ENCODE data around the gene PCSK5. TPM values are rescaled to one million over a fixed set of nuclear protein-coding genes. Genes with fewer than 3 reads are reported as not detected.

PCSK5 gene
- total RNA-seq, 2 experiments from 2014 or later, result 0.76 TPM; not detected in 1

DNA sequence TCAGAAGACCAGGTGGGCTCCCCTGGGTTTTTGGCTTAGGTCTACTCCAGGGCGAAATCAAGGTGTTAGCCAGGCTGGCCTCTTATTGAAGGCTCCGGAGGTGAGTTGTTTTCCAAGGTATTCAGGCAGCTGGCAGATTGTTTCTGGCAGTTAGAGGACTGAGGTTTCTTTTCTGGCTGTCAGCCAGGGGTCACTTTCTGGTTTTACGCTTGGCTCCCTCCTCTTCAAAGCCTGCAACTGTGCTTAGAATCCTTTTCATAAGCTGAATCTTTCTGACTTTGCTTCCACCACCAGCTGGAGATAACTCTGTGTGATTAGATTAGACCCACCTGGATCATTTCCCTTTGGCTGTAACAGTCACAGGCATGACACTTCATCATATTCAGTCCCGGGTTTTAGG is 479.1 kb downstream of the PCSK5 start:
- TF ChIP-seq EZH2phosphoT487 (IDR thresholded peaks at IDR 0.05; ENCODE audit: borderline replicate concordance, low read depth, low read length) (no peak), CTCF (conservative IDR thresholded peaks at IDR 0.05; ENCODE audit: low read length) (no peak)
- ChIA-PET POLR2A (interaction anchor here (0.6 to 9.6 kb wide), 10 partner anchors 10 to 407 kb away, joined by 3 to 74 read pairs (median 5); partner anchors contain the start of gene RFK), CTCF (ENCODE audit: unreplicated experiment) (interaction anchor here (1.3 kb wide), 1 partner anchor 24 kb away, joined by 6 read pairs; the partner anchor contains the start of gene RFK)
- Histone ChIP-seq H3K9me3 (ENCODE audit: low read length) (no peaks in the 10 kb centered on the region), H3K4me2 (ENCODE audit: low read length) (peak overlapping the region; percentile 63), H3K4me3 (ENCODE audit: low read depth, low read length, poor library complexity, severe bottlenecking) (peak overlapping the region; percentile 19), H3K27ac (ENCODE audit: low read depth, low read length, poor library complexity, severe bottlenecking) (peak overlapping the region; percentile 88), H3K79me2 (ENCODE audit: insufficient read depth, low read depth, low read length) (no peaks in the 10 kb centered on the region), H3K9me2 (ENCODE audit: insufficient read depth, low read length) (no peaks in the 10 kb centered on the region), H2AFZ (ENCODE audit: low read length) (peak overlapping the region; percentile 54; the same call in 1 of the 2 replicates), H3K36me3 (ENCODE audit: insufficient read depth, low read length) (no peaks in the 10 kb centered on the region), H3K4me1 (ENCODE audit: insufficient read depth, low read length, poor library complexity, severe bottlenecking) (peaks cover 63% of the 10 kb centered on the region), H4K20me1 (ENCODE audit: insufficient read depth, low read length) (no peaks in the 10 kb centered on the region)
- BruUV-seq (replicated peaks), result no TSS peak
- intact Hi-C loops (cut with micrococcal nuclease; ENCODE audit: unreplicated experiment), result loop anchor here (1.0 kb wide), 1 partner anchor 24 kb away; no protein-coding TSS in a partner anchor
- peak; percentile 86 for DNase-seq (ENCODE audit: low spot score)

DNA sequence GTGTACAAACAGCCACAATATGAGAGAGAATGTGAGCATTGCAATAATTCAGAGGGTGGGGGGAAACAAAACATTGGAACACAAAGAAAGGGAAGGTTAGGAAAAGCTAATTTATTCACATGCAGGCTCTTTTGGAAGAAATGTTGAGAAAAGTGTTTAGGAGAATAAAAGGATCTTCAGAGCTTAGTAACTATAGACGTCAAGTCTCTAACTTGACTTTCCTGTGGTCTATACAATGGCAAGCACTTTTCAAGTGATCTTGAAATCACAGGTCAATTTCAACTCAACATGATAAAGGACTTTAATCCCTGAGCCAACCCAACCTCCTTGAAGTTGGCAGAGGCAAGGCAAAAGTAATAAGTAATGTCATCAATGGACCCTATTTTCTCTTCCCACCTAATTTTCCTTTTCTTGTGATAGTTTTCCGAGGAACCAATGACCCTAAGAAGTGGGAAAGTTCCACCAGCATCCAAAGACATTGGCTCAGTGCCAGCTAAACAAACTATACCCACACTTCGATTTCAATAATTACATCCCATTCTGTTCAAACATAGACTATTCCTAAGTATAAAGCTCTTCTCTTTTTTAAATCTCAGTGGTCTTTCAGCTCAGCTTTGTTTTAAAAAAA is 480.0 kb downstream of the PCSK5 start:
- TF ChIP-seq EZH2phosphoT487 (IDR thresholded peaks at IDR 0.05; ENCODE audit: borderline replicate concordance, low read depth, low read length), result no peak
- no peak for TF ChIP-seq CTCF (conservative IDR thresholded peaks at IDR 0.05; ENCODE audit: low read length)
- CTCF ChIA-PET (ENCODE audit: unreplicated experiment), result interaction anchor here (1.3 kb wide), 1 partner anchor 23 kb away, joined by 6 read pairs; the partner anchor contains the start of gene RFK

DNA sequence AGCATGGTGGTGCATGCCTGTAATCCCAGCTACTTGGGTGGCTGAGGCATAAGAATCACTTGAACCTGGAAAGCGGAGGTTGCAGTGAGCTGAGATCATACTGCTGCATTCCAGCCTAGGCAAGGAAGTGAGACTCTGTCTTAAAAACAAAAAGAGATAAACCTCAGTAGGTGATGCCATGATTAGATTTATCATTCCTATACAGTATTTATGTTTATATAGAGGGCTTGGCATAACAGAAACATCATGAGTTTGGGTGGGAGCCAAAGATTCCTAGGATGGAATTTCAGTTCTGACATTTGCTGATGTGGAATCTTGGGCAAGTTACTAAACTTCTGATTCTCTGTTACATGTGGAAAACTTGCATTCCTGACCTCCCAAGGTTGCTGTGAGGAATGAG is 481.4 kb downstream of the PCSK5 start:
- ChIA-PET CTCF (ENCODE audit: unreplicated experiment) (no interaction called here), POLR2A (interaction anchor here (1.4 to 9.6 kb wide), 3 partner anchors 7 to 21 kb away, joined by 8 to 74 read pairs (median 17); partner anchors contain the start of gene RFK)
- TF ChIP-seq CTCF (conservative IDR thresholded peaks at IDR 0.05; ENCODE audit: low read length) (no peak), EZH2phosphoT487 (IDR thresholded peaks at IDR 0.05; ENCODE audit: borderline replicate concordance, low read depth, low read length) (no peak)
- no peaks in the 10 kb centered on the region for H3K36me3 ChIP-seq (ENCODE audit: insufficient read depth, low read length)
- no peaks in the 10 kb centered on the region for H3K79me2 ChIP-seq (ENCODE audit: insufficient read depth, low read depth, low read length)
- H2AFZ ChIP-seq (ENCODE audit: low read length), result peak overlapping the region; percentile 71; the same call in 1 of the 2 replicates
- peak overlapping the region; percentile 88 for H3K27ac ChIP-seq (ENCODE audit: low read depth, low read length, poor library complexity, severe bottlenecking)
- no peaks in the 10 kb centered on the region for H3K9me3 ChIP-seq (ENCODE audit: low read length)
- H3K4me2 ChIP-seq (ENCODE audit: low read length), result peak overlapping the region; percentile 45
- BruUV-seq (replicated peaks), result no TSS peak
- DNase-seq (ENCODE audit: low spot score), result no peak
- intact Hi-C loops (cut with micrococcal nuclease; ENCODE audit: unreplicated experiment), result no loop called here
- peaks cover 56% of the 10 kb centered on the region for H3K4me1 ChIP-seq (ENCODE audit: insufficient read depth, low read length, poor library complexity, severe bottlenecking)
- no peaks in the 10 kb centered on the region for H3K9me2 ChIP-seq (ENCODE audit: insufficient read depth, low read length)
- H4K20me1 ChIP-seq (ENCODE audit: insufficient read depth, low read length), result no peaks in the 10 kb centered on the region
- H3K4me3 ChIP-seq (ENCODE audit: low read depth, low read length, poor library complexity, severe bottlenecking), result no peak overlapping the region

More for the DNA sequence above, 480.0 kb downstream of the PCSK5 start:
- no TSS peak for BruUV-seq (replicated peaks)
- no peak for DNase-seq (ENCODE audit: low spot score)
- Histone ChIP-seq H3K36me3 (ENCODE audit: insufficient read depth, low read length) (no peaks in the 10 kb centered on the region), H4K20me1 (ENCODE audit: insufficient read depth, low read length) (no peaks in the 10 kb centered on the region), H3K4me1 (ENCODE audit: insufficient read depth, low read length, poor library complexity, severe bottlenecking) (peaks cover 56% of the 10 kb centered on the region), H3K4me3 (ENCODE audit: low read depth, low read length, poor library complexity, severe bottlenecking) (peak overlapping the region; percentile 6), H3K79me2 (ENCODE audit: insufficient read depth, low read depth, low read length) (no peaks in the 10 kb centered on the region), H3K9me2 (ENCODE audit: insufficient read depth, low read length) (no peaks in the 10 kb centered on the region), H3K4me2 (ENCODE audit: low read length) (peak overlapping the region; percentile 63), H3K27ac (ENCODE audit: low read depth, low read length, poor library complexity, severe bottlenecking) (peak overlapping the region; percentile 88), H3K9me3 (ENCODE audit: low read length) (no peaks in the 10 kb centered on the region), H2AFZ (ENCODE audit: low read length) (peak overlapping the region; percentile 57; the same call in 1 of the 2 replicates)
- intact Hi-C loops (cut with micrococcal nuclease; ENCODE audit: unreplicated experiment), result no loop called here
- POLR2A ChIA-PET, result interaction anchor here (0.6 to 9.6 kb wide), 14 partner anchors 9 to 1342 kb away, joined by 3 to 74 read pairs (median 4); partner anchors contain the start of genes CARNMT1 and RFK

All from OCI-LY7 (cell line).